Endodermal cell (in vitro differentiated cells): ENCODE measurements around the gene CCDC172. TPM values are rescaled to one million over a fixed set of nuclear protein-coding genes. Genes with fewer than 3 reads are reported as not detected.

ENCODE experiments used
- DNase-seq: peaks from one replicate; pipeline ENCODE4 v3.0.0-alpha.2; 2017
- H3K27ac ChIP-seq: 2 replicates; pipeline ENCODE4 v1.5.1; 2013; ENCODE audit warnings: mild to moderate bottlenecking, low read depth, low read length, moderate library complexity
- H3K27me3 ChIP-seq: 2 replicates; pipeline ENCODE4 v1.6.1; 2013; ENCODE audit warnings: mild to moderate bottlenecking, low read length, moderate library complexity; ENCODE audit not compliant: insufficient read depth, control insufficient read depth, poor library complexity, severe bottlenecking
- H3K36me3 ChIP-seq: 2 replicates; pipeline ENCODE4 v1.7.0; 2013; ENCODE audit warnings: mild to moderate bottlenecking, low read length, moderate library complexity; ENCODE audit not compliant: control insufficient read depth, insufficient read depth
- H3K4me1 ChIP-seq: one replicate; pipeline ENCODE4 v1.7.0; 2013; ENCODE audit warnings: low read length; ENCODE audit not compliant: control insufficient read depth, insufficient read depth
- H3K4me3 ChIP-seq: 2 replicates; pipeline ENCODE4 v1.5.1; 2013; ENCODE audit warnings: mild to moderate bottlenecking, low read length, moderate library complexity
- H3K9ac ChIP-seq: 2 replicates; pipeline ENCODE4 v1.6.1; 2013; ENCODE audit warnings: mild to moderate bottlenecking, low read length, moderate library complexity; ENCODE audit not compliant: poor library complexity, severe bottlenecking; ENCODE audit errors: extremely low read depth
- H3K9me3 ChIP-seq: 2 replicates; pipeline ENCODE4 v1.6.1; 2013; ENCODE audit warnings: mild to moderate bottlenecking, low read length, moderate library complexity; ENCODE audit not compliant: control insufficient read depth
- H3K27ac Mint-ChIP-seq: 2 replicates; pipeline ENCODE4 v1.8.0; 2020; ENCODE audit warnings: mixed read lengths
- H3K27me3 Mint-ChIP-seq: 2 replicates; pipeline ENCODE4 v1.8.0; 2021; ENCODE audit warnings: mild to moderate bottlenecking, mixed read lengths; ENCODE audit not compliant: insufficient read depth
- H3K36me3 Mint-ChIP-seq: 2 replicates; pipeline ENCODE4 v1.8.0; 2020; ENCODE audit warnings: low read depth, mixed read lengths
- H3K4me1 Mint-ChIP-seq: 2 replicates; pipeline ENCODE4 v1.8.0; 2020; ENCODE audit warnings: mixed read lengths
- H3K4me3 Mint-ChIP-seq: 2 replicates; pipeline ENCODE4 v1.8.0; 2020; ENCODE audit warnings: mild to moderate bottlenecking, moderate library complexity, mixed read lengths
- H3K9me3 Mint-ChIP-seq: 2 replicates; pipeline ENCODE4 v1.8.0; 2020; ENCODE audit warnings: mild to moderate bottlenecking, mixed read lengths
- CTCF ChIP-seq: fragments of 200-600 bp; sonication (generic); conservative IDR thresholded peaks from 2 replicates; pipeline ENCODE4 v1.5.0; 2021; ENCODE audit warnings: antibody characterized with exemption, mild to moderate bottlenecking
- WGBS, 2 experiments: methylation state at CpG; one replicate each; pipeline versions ENCODE4 v1.1.5 to v1.1.7; 2013; ENCODE audit warnings: missing lambda C conversion rate in 2 of 2, mixed read lengths in 1 of 2; ENCODE audit not compliant: insufficient coverage in 1 of 2, insufficient read length in 1 of 2; 5-methylcytosine and 5-hydroxymethylcytosine counted together
- total RNA-seq, 2 donors: library from RNA; stranded (reverse); fragmentation: NEBNext Ultra II Directional in 1 of 2; extraction: Animal tissue kit (Norgen Biotek cat#: 25700) in 1 of 2; gene quantifications; 2 replicates in 1 of 2; 3 replicates in 1 of 2; pipeline ENCODE4 v1.2.1, GENCODE V29; 2021

Gene CCDC172
- total RNA-seq, 2 donors from 2014 or later, result 0.37 TPM; not detected in 1

- DNase-seq, result no peak
- WGBS, 2 experiments, result 88 to 100% methylated on average over 1 to 2 of the region's 2 CpGs
- Histone ChIP-seq H3K4me1 (no peaks in the 10 kb centered on the region), H3K9me3 (no peaks in the 10 kb centered on the region), H3K36me3 (no peaks in the 10 kb centered on the region), H3K27ac (no peak within 1 kb of the TSS), H3K27me3 (no peaks in the 10 kb centered on the region), H3K9ac (no peak within 1 kb of the TSS), H3K4me3 (no peak within 1 kb of the TSS)
- no peaks in the 10 kb centered on the region for H3K4me1 Mint-ChIP-seq
- H3K9me3 Mint-ChIP-seq, result no peaks in the 10 kb centered on the region
- H3K27ac Mint-ChIP-seq, result no peak within 1 kb of the TSS
- no peak within 1 kb of the TSS for H3K4me3 Mint-ChIP-seq
- TF ChIP-seq CTCF, result no peak
- H3K27me3 Mint-ChIP-seq, result peaks cover 4% of the 10 kb centered on the region
- H3K36me3 Mint-ChIP-seq, result no peaks in the 10 kb centered on the region
Observed at GRCh38 chr10:116427671-116428070, 103.4 kb downstream of the CCDC172 start, which contains the start of gene PNLIPRP3. PNLIPRP3 (plus strand) TSS chr10:116427847; CDS start chr10:116428013, 166 bp downstream.

- H3K4me1 ChIP-seq, result no peaks in the 10 kb centered on the region
- no peak overlapping the region for H3K27ac ChIP-seq
- Mint-ChIP-seq H3K27me3 (peaks cover 2% of the 10 kb centered on the region), H3K4me3 (no peak overlapping the region), H3K4me1 (no peaks in the 10 kb centered on the region), H3K36me3 (no peaks in the 10 kb centered on the region), H3K9me3 (no peaks in the 10 kb centered on the region), H3K27ac (no peak overlapping the region)
- no peak overlapping the region for H3K9ac ChIP-seq
- 87 to 93% methylated on average over 3 to 4 of the region's 4 CpGs for WGBS, 2 experiments
- H3K9me3 ChIP-seq, result no peaks in the 10 kb centered on the region
- H3K4me3 ChIP-seq, result no peak overlapping the region
- TF ChIP-seq CTCF, result no peak
- no peaks in the 10 kb centered on the region for H3K27me3 ChIP-seq
- no peaks in the 10 kb centered on the region for H3K36me3 ChIP-seq
- DNase-seq, result no peak
Observed at GRCh38 chr10:116429288-116429977, 105.2 kb downstream of the CCDC172 start.

Other genes with a start within 250 kb of the CCDC172 start
- 1 to 10 TPM; 1.6 to 3.1 TPM for gene GFRA1, start 51.2 kb upstream of the CCDC172 start, total RNA-seq
- gene PNLIPRP3, start 103.4 kb downstream of the CCDC172 start, total RNA-seq, result not detected
- gene PNLIP, start 221.5 kb downstream of the CCDC172 start, total RNA-seq, result not detected